DOHH2 (cell line): Measurements from ENCODE around the gene ST3GAL5.

ENCODE experiments used
- EZH2phosphoT487 ChIP-seq: fragments of 200-600 bp; sonication (generic); IDR thresholded peaks from 2 replicates; pipeline ENCODE4 v1.6.1; 2017; ENCODE audit warnings: borderline replicate concordance, mild to moderate bottlenecking, antibody characterized with exemption, low read length, moderate library complexity, mixed read lengths
- TF ChIP-seq, protein P1 (sequence below): fragments of 200-600 bp; sonication (generic); IDR thresholded peaks from one replicate; pipeline ENCODE4 v1.5.1; 2014; ENCODE audit warnings: antibody characterized with exemption, mild to moderate bottlenecking, low read depth, low read length; ENCODE audit not compliant: poor library complexity, severe bottlenecking

DNA sequence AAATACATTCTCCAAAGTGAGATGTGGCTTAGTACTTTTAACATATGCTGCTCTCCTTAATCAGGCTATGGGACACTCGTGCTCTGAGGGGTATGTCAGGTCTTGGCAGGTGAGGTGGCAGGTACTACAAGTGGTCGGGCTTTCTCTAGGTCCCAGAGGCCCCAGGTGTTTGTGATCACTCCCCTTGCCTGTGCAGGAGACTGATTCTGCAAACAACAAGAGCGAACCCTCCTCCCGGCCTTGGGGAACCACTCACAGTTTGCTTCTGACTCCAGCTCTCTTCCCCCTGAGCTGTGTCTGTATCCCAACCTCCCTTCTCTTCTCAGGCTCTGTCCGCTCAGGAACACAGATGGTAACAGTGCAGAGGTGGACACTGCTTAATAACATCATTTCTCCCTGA, 86.9 kb downstream of the ST3GAL5 start:
- TF ChIP-seq, protein P1, sequence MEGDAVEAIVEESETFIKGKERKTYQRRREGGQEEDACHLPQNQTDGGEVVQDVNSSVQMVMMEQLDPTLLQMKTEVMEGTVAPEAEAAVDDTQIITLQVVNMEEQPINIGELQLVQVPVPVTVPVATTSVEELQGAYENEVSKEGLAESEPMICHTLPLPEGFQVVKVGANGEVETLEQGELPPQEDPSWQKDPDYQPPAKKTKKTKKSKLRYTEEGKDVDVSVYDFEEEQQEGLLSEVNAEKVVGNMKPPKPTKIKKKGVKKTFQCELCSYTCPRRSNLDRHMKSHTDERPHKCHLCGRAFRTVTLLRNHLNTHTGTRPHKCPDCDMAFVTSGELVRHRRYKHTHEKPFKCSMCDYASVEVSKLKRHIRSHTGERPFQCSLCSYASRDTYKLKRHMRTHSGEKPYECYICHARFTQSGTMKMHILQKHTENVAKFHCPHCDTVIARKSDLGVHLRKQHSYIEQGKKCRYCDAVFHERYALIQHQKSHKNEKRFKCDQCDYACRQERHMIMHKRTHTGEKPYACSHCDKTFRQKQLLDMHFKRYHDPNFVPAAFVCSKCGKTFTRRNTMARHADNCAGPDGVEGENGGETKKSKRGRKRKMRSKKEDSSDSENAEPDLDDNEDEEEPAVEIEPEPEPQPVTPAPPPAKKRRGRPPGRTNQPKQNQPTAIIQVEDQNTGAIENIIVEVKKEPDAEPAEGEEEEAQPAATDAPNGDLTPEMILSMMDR, result no peak
- no peak for TF ChIP-seq EZH2phosphoT487
